Measurements from ENCODE around the gene NAA38.
"Not testable (repeated sequence)": the region's sequence is repeated elsewhere in the genome, so short reads cannot be mapped to it uniquely, and the experiment has no call there.

Gene NAA38

GRCh38 chr17:7864995-7865650 lies 7.8 kb upstream of the NAA38 start:
- H3K4me3 ChIP-seq (ENCODE audit: low read depth, low read length): no peak overlapping the region
- DNase-seq (ENCODE audit: low read depth, low spot score): no peak
- TF ChIP-seq, protein P1, sequence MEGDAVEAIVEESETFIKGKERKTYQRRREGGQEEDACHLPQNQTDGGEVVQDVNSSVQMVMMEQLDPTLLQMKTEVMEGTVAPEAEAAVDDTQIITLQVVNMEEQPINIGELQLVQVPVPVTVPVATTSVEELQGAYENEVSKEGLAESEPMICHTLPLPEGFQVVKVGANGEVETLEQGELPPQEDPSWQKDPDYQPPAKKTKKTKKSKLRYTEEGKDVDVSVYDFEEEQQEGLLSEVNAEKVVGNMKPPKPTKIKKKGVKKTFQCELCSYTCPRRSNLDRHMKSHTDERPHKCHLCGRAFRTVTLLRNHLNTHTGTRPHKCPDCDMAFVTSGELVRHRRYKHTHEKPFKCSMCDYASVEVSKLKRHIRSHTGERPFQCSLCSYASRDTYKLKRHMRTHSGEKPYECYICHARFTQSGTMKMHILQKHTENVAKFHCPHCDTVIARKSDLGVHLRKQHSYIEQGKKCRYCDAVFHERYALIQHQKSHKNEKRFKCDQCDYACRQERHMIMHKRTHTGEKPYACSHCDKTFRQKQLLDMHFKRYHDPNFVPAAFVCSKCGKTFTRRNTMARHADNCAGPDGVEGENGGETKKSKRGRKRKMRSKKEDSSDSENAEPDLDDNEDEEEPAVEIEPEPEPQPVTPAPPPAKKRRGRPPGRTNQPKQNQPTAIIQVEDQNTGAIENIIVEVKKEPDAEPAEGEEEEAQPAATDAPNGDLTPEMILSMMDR (IDR thresholded peaks at IDR 0.05; ENCODE audit: low read depth, low read length): no peak
- in situ Hi-C loops (cut with HindIII; ENCODE audit: low sequenced_read_pairs): no loop called here

- H3K4me3 ChIP-seq (ENCODE audit: low read depth, low read length); in situ Hi-C loops (cut with HindIII; ENCODE audit: low sequenced_read_pairs); DNase-seq (ENCODE audit: low read depth, low spot score): not testable (repeated sequence)
Observed at GRCh38 chr17:7864384-7864783, 7.0 kb upstream of the NAA38 start.

- TF ChIP-seq, protein P1 (IDR thresholded peaks at IDR 0.05; ENCODE audit: low read depth, low read length): peak; percentile 64
- peak; percentile 52 for DNase-seq (ENCODE audit: low read depth, low spot score)
- in situ Hi-C loops (cut with HindIII; ENCODE audit: low sequenced_read_pairs): no loop called here
- no peak overlapping the region for H3K4me3 ChIP-seq (ENCODE audit: low read depth, low read length)
Observed at GRCh38 chr17:7862692-7863437, 5.5 kb upstream of the NAA38 start.

- no peak for DNase-seq (ENCODE audit: low read depth, low spot score)
- in situ Hi-C loops (cut with HindIII; ENCODE audit: low sequenced_read_pairs): no loop called here
- peak overlapping the region; percentile 70 for H3K4me3 ChIP-seq (ENCODE audit: low read depth, low read length)
- TF ChIP-seq, protein P1 (IDR thresholded peaks at IDR 0.05; ENCODE audit: low read depth, low read length): no peak
Observed at GRCh38 chr17:7859028-7859427, 1.7 kb upstream of the NAA38 start.

DNA sequence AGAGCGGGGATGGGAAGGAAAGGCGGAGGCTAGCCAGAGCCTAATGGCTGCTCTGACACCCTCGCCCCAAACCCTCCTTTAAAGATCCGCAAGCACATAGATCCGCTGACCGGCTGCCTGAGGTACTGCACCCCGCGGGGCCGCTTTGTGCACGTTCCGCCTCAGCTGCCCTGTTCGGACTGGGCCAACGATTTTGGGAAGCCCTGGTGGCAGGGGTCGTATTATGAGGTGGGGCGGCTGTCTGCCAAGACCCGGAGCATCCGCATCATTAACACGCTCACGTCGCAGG lies 1.1 kb upstream of the NAA38 start:
- peak overlapping the region; percentile 70 for H3K4me3 ChIP-seq (ENCODE audit: low read depth, low read length)
- TF ChIP-seq, protein P1 (IDR thresholded peaks at IDR 0.05; ENCODE audit: low read depth, low read length): peak; percentile 44
- in situ Hi-C loops (cut with HindIII; ENCODE audit: low sequenced_read_pairs): no loop called here
- DNase-seq (ENCODE audit: low read depth, low spot score): no peak

- TF ChIP-seq, protein P1 (IDR thresholded peaks at IDR 0.05; ENCODE audit: low read depth, low read length): no peak
- peak within 1 kb of the TSS; percentile 70 for H3K4me3 ChIP-seq (ENCODE audit: low read depth, low read length)
- DNase-seq (ENCODE audit: low read depth, low spot score): peak; percentile 96
- in situ Hi-C loops (cut with HindIII; ENCODE audit: low sequenced_read_pairs): no loop called here
Observed at GRCh38 chr17:7857713-7858521, 558 bp upstream of the NAA38 start, which contains the start of gene CYB5D1. Gene CYB5D1, plus strand, starts transcription at chr17:7858003. Its CDS starts 132 bp downstream, at chr17:7858135.
